Raji (cell line): ENCODE results near the gene GYS1.

Experiments used
- POLR2A ChIP-seq: IDR thresholded peaks from 2 replicates; pipeline ENCODE4 v1.6.1; 2011; ENCODE audit warnings: low read depth, low read length, control low read depth; ENCODE audit not compliant: insufficient read depth

The GYS1 gene

GRCh38 chr19:48933382-48933932 lies 59.7 kb downstream of the GYS1 start, which contains the start of gene DHDH:
Gene DHDH (plus strand): TSS chr19:48933699. CDS start chr19:48933722, 23 bp downstream.
- no peak for TF ChIP-seq POLR2A

GRCh38 chr19:48928164-48929025 lies 64.7 kb downstream of the GYS1 start:
- TF ChIP-seq POLR2A: no peak

GRCh38 chr19:48926909-48927308 lies 66.2 kb downstream of the GYS1 start:
- no peak for TF ChIP-seq POLR2A

- TF ChIP-seq POLR2A: no peak
Observed at GRCh38 chr19:48925240-48925843, 67.8 kb downstream of the GYS1 start.

GRCh38 chr19:48922548-48923490 lies 70.3 kb downstream of the GYS1 start:
- no peak for TF ChIP-seq POLR2A

GRCh38 chr19:48921721-48922500 lies 71.2 kb downstream of the GYS1 start:
- no peak for TF ChIP-seq POLR2A

- no peak for TF ChIP-seq POLR2A
Observed at GRCh38 chr19:48920949-48921348, 72.2 kb downstream of the GYS1 start.

GRCh38 chr19:48918801-48919247 lies 74.3 kb downstream of the GYS1 start:
- TF ChIP-seq POLR2A: no peak
